ENCODE results near the gene AP1M1. TPM values are rescaled to one million over a fixed set of nuclear protein-coding genes. Genes with fewer than 3 reads are reported as not detected.

The AP1M1 gene
- total RNA-seq, 1 donor from 2014 or later: 38.5 TPM

- Histone ChIP-seq H3K27me3 (ENCODE audit: low read depth) (peaks cover 18% of the 10 kb centered on the region), H3K4me3 (no peak overlapping the region), H3K4me1 (no peaks in the 10 kb centered on the region), H3K36me3 (no peaks in the 10 kb centered on the region), H3K9me3 (replicated peaks) (no peaks in the 10 kb centered on the region), H3K27ac (replicated peaks) (no peak overlapping the region)
- intact Hi-C loops (cut with micrococcal nuclease): no loop called here
- no peak for TF ChIP-seq CTCF (IDR thresholded peaks at IDR 0.05; ENCODE audit: borderline replicate concordance)
- no peak for DNase-seq
Measured at GRCh38 chr19:16156904-16157303, 40.8 kb upstream of the AP1M1 start.

GRCh38 chr19:16157601-16158000, 40.1 kb upstream of the AP1M1 start:
- no peak for DNase-seq
- Histone ChIP-seq H3K4me1 (no peaks in the 10 kb centered on the region), H3K27ac (replicated peaks) (no peak overlapping the region), H3K4me3 (no peak overlapping the region), H3K27me3 (ENCODE audit: low read depth) (peaks cover 18% of the 10 kb centered on the region), H3K36me3 (no peaks in the 10 kb centered on the region), H3K9me3 (replicated peaks) (no peaks in the 10 kb centered on the region)
- no peak for TF ChIP-seq CTCF (IDR thresholded peaks at IDR 0.05; ENCODE audit: borderline replicate concordance)
- intact Hi-C loops (cut with micrococcal nuclease): no loop called here

GRCh38 chr19:16159655-16160054, 38.1 kb upstream of the AP1M1 start:
- TF ChIP-seq CTCF (IDR thresholded peaks at IDR 0.05; ENCODE audit: borderline replicate concordance): no peak
- Histone ChIP-seq H3K27me3 (ENCODE audit: low read depth) (peaks cover 18% of the 10 kb centered on the region), H3K4me1 (no peaks in the 10 kb centered on the region), H3K9me3 (replicated peaks) (no peaks in the 10 kb centered on the region), H3K4me3 (no peak overlapping the region), H3K36me3 (no peaks in the 10 kb centered on the region), H3K27ac (replicated peaks) (no peak overlapping the region)
- intact Hi-C loops (cut with micrococcal nuclease): no loop called here
- DNase-seq: no peak

- intact Hi-C loops (cut with micrococcal nuclease): no loop called here
- no peak for TF ChIP-seq CTCF (IDR thresholded peaks at IDR 0.05; ENCODE audit: borderline replicate concordance)
Measured at GRCh38 chr19:16160445-16160942, 37.2 kb upstream of the AP1M1 start.

GRCh38 chr19:16160943-16161560, 36.7 kb upstream of the AP1M1 start:
- no peaks in the 10 kb centered on the region for H3K4me1 ChIP-seq
- H3K27me3 ChIP-seq (ENCODE audit: low read depth): peaks cover 6% of the 10 kb centered on the region
- H3K27ac ChIP-seq (replicated peaks): no peak overlapping the region
- TF ChIP-seq CTCF (IDR thresholded peaks at IDR 0.05; ENCODE audit: borderline replicate concordance): no peak
- DNase-seq: no peak
- H3K9me3 ChIP-seq (replicated peaks): no peaks in the 10 kb centered on the region
- intact Hi-C loops (cut with micrococcal nuclease): no loop called here
- no peaks in the 10 kb centered on the region for H3K36me3 ChIP-seq
- H3K4me3 ChIP-seq: no peak overlapping the region

More at GRCh38 chr19:16160445-16160942, 37.2 kb upstream of the AP1M1 start:
- Histone ChIP-seq H3K27ac (replicated peaks) (no peak overlapping the region), H3K4me3 (no peak overlapping the region), H3K36me3 (no peaks in the 10 kb centered on the region), H3K9me3 (replicated peaks) (no peaks in the 10 kb centered on the region), H3K27me3 (ENCODE audit: low read depth) (peaks cover 11% of the 10 kb centered on the region), H3K4me1 (no peaks in the 10 kb centered on the region)
- DNase-seq: no peak

Data from left ventricle myocardium inferior (tissue), 1 donor.